Esophagus muscularis mucosa (tissue), 3 donors: ENCODE measurements around the gene SRSF3.

Experiments used
- CTCF ChIP-seq, 3 experiments: fragments of 200-600 bp in 2 of 3; fragments of 450-650 bp in 1 of 3; sonication (generic) in 2 of 3; IDR thresholded peaks; one replicate each; pipeline ENCODE4 v1.5.1; 2017 to 2019; ENCODE audit warnings: antibody characterized with exemption in 3 of 3, mild to moderate bottlenecking in 2 of 3, moderate library complexity in 1 of 3
- POLR2A ChIP-seq: fragments of 450-650 bp; IDR thresholded peaks from one replicate; pipeline ENCODE4 v1.6.1; 2017; ENCODE audit warnings: antibody characterized with exemption, moderate library complexity, mild to moderate bottlenecking, low read depth

DNA sequence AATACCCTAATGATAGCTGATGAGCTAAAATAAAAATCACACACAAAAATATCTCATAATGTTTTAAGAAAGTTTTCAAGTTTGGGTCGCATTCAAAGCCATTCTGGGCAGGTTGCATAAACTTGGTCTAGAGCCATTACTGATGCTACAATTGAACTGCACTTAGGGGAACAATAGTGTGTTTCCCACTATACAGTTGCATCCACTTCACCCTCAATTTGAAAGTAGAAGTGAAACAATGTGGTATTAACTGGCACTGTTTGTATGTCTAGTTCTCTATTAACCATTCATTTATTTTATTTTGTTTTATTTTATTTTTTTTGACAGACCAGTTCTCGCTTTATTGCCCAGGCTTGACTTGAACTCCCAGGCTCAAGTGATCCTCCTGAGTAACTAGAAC lies 23.9 kb upstream of the SRSF3 start:
- TF ChIP-seq CTCF (IDR thresholded peaks at IDR 0.05) (no peak), POLR2A (no peak)
